ENCODE measurements around the gene KRTAP4-16.
"Not testable (repeated sequence)": the region's sequence is repeated elsewhere in the genome, so short reads cannot be mapped to it uniquely, and the experiment has no call there.

KRTAP4-16 gene

DNA sequence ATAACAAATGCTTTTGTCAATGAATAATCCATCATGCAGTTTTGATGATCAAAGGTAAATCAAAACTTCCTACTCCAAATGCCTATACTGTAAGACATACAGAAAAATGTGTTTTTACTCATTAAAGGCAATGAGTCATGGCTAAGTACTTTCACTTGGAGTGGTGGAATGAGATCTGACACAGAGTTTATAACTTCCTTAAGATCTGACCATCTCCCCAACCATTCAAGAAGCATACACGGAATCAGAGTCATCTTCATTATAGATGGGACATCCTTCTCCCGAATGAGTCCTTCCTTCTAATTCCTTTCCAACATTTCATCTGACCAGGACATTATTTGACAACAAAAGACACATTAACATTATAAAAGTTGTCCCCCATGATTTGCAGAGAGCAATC is 18.6 kb downstream of the KRTAP4-16 start:
- H3K36me3 ChIP-seq (ENCODE audit: insufficient read depth, low read length); H3K4me2 ChIP-seq (ENCODE audit: low read length); H2AFZ ChIP-seq (ENCODE audit: low read length); H3K27ac ChIP-seq (ENCODE audit: low read depth, low read length, poor library complexity, severe bottlenecking); H4K20me1 ChIP-seq (ENCODE audit: insufficient read depth, low read length); H3F3A ChIP-seq (ENCODE audit: insufficient read depth, low read length); H3K4me1 ChIP-seq (ENCODE audit: insufficient read depth, low read length, severe bottlenecking); H3K9ac ChIP-seq (ENCODE audit: low read length); H3K4me3 ChIP-seq (ENCODE audit: low read depth, low read length, poor library complexity, severe bottlenecking); H3K9me2 ChIP-seq (ENCODE audit: low read depth, low read length); H3K9me3 ChIP-seq (ENCODE audit: low read length); H3K27me3 ChIP-seq (ENCODE audit: insufficient read depth, low read length); H3K79me2 ChIP-seq (ENCODE audit: insufficient read depth, low read length): not testable (repeated sequence)

DNA sequence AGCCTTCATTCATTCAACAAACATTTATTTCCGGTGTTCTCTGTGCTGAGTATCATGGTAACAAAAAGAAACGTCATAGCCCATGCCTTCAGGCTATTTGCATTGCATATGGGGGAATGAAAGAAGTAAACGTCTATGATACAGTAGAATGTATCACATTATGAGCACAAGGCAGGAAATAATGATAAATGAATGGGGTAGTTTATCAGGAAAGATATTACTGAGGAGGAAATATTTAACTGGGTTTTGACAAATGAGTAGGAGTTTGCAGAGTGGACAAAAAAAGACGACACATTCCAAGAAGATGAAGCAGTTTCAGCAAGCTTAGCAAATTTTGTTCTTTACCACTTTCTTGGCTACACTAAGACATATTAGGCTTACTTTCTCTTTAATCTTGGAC is 19.4 kb downstream of the KRTAP4-16 start:
- no peaks in the 10 kb centered on the region for H4K20me1 ChIP-seq (ENCODE audit: insufficient read depth, low read length)
- H3K9ac ChIP-seq (ENCODE audit: low read length) = no peak overlapping the region
- no peaks in the 10 kb centered on the region for H3K36me3 ChIP-seq (ENCODE audit: insufficient read depth, low read length)
- TF ChIP-seq EZH2 (IDR thresholded peaks at IDR 0.05; ENCODE audit: borderline replicate concordance, low read length) = no peak
- TF ChIP-seq, protein P1, sequence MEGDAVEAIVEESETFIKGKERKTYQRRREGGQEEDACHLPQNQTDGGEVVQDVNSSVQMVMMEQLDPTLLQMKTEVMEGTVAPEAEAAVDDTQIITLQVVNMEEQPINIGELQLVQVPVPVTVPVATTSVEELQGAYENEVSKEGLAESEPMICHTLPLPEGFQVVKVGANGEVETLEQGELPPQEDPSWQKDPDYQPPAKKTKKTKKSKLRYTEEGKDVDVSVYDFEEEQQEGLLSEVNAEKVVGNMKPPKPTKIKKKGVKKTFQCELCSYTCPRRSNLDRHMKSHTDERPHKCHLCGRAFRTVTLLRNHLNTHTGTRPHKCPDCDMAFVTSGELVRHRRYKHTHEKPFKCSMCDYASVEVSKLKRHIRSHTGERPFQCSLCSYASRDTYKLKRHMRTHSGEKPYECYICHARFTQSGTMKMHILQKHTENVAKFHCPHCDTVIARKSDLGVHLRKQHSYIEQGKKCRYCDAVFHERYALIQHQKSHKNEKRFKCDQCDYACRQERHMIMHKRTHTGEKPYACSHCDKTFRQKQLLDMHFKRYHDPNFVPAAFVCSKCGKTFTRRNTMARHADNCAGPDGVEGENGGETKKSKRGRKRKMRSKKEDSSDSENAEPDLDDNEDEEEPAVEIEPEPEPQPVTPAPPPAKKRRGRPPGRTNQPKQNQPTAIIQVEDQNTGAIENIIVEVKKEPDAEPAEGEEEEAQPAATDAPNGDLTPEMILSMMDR (IDR thresholded peaks at IDR 0.05; ENCODE audit: low read length) = no peak
- H3K79me2 ChIP-seq (ENCODE audit: insufficient read depth, low read length) = no peaks in the 10 kb centered on the region
- H3F3A ChIP-seq (ENCODE audit: insufficient read depth, low read length) = no peaks in the 10 kb centered on the region
- H3K4me2 ChIP-seq (ENCODE audit: low read length) = no peak overlapping the region
- no peak overlapping the region for H2AFZ ChIP-seq (ENCODE audit: low read length)
- no peak overlapping the region for H3K27ac ChIP-seq (ENCODE audit: low read depth, low read length, poor library complexity, severe bottlenecking)
- H3K27me3 ChIP-seq (ENCODE audit: insufficient read depth, low read length) = no peaks in the 10 kb centered on the region
- no peak overlapping the region for H3K4me3 ChIP-seq (ENCODE audit: low read depth, low read length, poor library complexity, severe bottlenecking)
- H3K9me2 ChIP-seq (ENCODE audit: low read depth, low read length) = no peaks in the 10 kb centered on the region
- H3K9me3 ChIP-seq (ENCODE audit: low read length) = no peaks in the 10 kb centered on the region
- H3K4me1 ChIP-seq (ENCODE audit: insufficient read depth, low read length, severe bottlenecking) = no peaks in the 10 kb centered on the region

DNA sequence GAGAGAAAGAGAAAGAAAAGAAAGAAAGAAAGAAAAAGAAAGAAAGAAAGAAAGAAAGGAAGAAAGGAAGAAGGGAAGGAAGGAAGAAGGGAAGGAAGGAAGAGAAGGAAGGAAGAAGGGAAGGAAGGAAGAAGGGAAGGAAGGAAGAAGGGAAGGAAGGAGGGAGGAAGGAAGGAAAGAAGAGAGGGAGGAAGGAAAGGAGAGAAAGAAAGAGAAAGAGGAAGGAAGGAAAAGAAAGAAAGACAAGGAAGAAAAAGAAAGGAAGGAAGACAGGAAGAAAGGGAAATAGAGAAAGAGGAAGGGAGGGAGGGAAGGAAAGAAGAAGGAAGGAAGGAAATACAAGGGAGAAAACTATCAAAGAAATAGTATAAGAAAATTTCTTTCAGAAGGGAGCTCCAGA is 25.2 kb downstream of the KRTAP4-16 start:
- Histone ChIP-seq H3K79me2 (ENCODE audit: insufficient read depth, low read length) (no peaks in the 10 kb centered on the region), H3K4me1 (ENCODE audit: insufficient read depth, low read length, severe bottlenecking) (no peaks in the 10 kb centered on the region), H3F3A (ENCODE audit: insufficient read depth, low read length) (no peaks in the 10 kb centered on the region), H3K4me3 (ENCODE audit: low read depth, low read length, poor library complexity, severe bottlenecking) (no peak overlapping the region), H3K9me2 (ENCODE audit: low read depth, low read length) (no peaks in the 10 kb centered on the region), H3K36me3 (ENCODE audit: insufficient read depth, low read length) (no peaks in the 10 kb centered on the region), H3K9me3 (ENCODE audit: low read length) (no peaks in the 10 kb centered on the region), H3K4me2 (ENCODE audit: low read length) (no peak overlapping the region), H4K20me1 (ENCODE audit: insufficient read depth, low read length) (no peaks in the 10 kb centered on the region), H2AFZ (ENCODE audit: low read length) (no peak overlapping the region), H3K27ac (ENCODE audit: low read depth, low read length, poor library complexity, severe bottlenecking) (no peak overlapping the region), H3K9ac (ENCODE audit: low read length) (no peak overlapping the region), H3K27me3 (ENCODE audit: insufficient read depth, low read length) (no peaks in the 10 kb centered on the region)
- TF ChIP-seq, protein P1 (IDR thresholded peaks at IDR 0.05; ENCODE audit: low read length) = no peak
- TF ChIP-seq EZH2 (IDR thresholded peaks at IDR 0.05; ENCODE audit: borderline replicate concordance, low read length) = no peak

DNA sequence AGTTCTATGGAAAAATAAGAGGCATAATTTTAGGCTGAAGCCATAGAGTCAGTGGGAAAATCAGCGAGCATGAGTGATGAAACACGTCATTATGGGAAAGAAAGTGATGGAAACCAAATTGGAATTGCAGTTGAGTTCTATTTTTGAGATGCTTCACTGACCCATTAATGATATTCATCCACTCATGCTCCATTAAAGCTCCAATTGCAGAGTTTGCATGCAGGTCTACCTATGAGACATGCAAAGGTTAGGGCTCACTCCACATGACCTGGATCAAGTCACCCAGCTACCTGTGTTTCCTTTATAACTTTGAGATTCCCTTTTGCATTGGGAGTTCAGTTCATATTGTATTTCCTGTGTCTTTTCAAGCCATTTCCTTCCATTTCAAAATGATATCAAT is 28.3 kb downstream of the KRTAP4-16 start:
- Histone ChIP-seq H3K79me2 (ENCODE audit: insufficient read depth, low read length) (no peaks in the 10 kb centered on the region), H3F3A (ENCODE audit: insufficient read depth, low read length) (no peaks in the 10 kb centered on the region), H3K27ac (ENCODE audit: low read depth, low read length, poor library complexity, severe bottlenecking) (no peak overlapping the region), H3K9me3 (ENCODE audit: low read length) (no peaks in the 10 kb centered on the region), H3K4me1 (ENCODE audit: insufficient read depth, low read length, severe bottlenecking) (no peaks in the 10 kb centered on the region), H3K4me3 (ENCODE audit: low read depth, low read length, poor library complexity, severe bottlenecking) (no peak overlapping the region), H3K27me3 (ENCODE audit: insufficient read depth, low read length) (no peaks in the 10 kb centered on the region), H2AFZ (ENCODE audit: low read length) (no peak overlapping the region), H3K4me2 (ENCODE audit: low read length) (no peak overlapping the region), H3K36me3 (ENCODE audit: insufficient read depth, low read length) (no peaks in the 10 kb centered on the region), H4K20me1 (ENCODE audit: insufficient read depth, low read length) (no peaks in the 10 kb centered on the region), H3K9ac (ENCODE audit: low read length) (no peak overlapping the region), H3K9me2 (ENCODE audit: low read depth, low read length) (no peaks in the 10 kb centered on the region)
- TF ChIP-seq, protein P1 (IDR thresholded peaks at IDR 0.05; ENCODE audit: low read length) = no peak
- TF ChIP-seq EZH2 (IDR thresholded peaks at IDR 0.05; ENCODE audit: borderline replicate concordance, low read length) = no peak
